Esophagus squamous epithelium (tissue), 4 donors: ENCODE results near the gene RASSF3.

ENCODE experiments used
- POLR2A ChIP-seq, 4 donors: fragments of 450-650 bp; IDR thresholded peaks; one replicate each; pipeline ENCODE4 v1.6.1; 2017; ENCODE audit warnings: antibody characterized with exemption in 4 of 4, mild to moderate bottlenecking in 4 of 4, moderate library complexity in 3 of 4
- TF ChIP-seq, protein P1 (sequence below), 6 experiments: fragments of 450-650 bp in 4 of 6; fragments of 200-600 bp in 2 of 6; sonication (generic) in 2 of 6; IDR thresholded peaks; one replicate each; pipeline ENCODE4 v1.5.1; 2016 to 2019; ENCODE audit warnings: antibody characterized with exemption in 6 of 6, mild to moderate bottlenecking in 4 of 6, moderate library complexity in 4 of 6

- TF ChIP-seq, protein P1, sequence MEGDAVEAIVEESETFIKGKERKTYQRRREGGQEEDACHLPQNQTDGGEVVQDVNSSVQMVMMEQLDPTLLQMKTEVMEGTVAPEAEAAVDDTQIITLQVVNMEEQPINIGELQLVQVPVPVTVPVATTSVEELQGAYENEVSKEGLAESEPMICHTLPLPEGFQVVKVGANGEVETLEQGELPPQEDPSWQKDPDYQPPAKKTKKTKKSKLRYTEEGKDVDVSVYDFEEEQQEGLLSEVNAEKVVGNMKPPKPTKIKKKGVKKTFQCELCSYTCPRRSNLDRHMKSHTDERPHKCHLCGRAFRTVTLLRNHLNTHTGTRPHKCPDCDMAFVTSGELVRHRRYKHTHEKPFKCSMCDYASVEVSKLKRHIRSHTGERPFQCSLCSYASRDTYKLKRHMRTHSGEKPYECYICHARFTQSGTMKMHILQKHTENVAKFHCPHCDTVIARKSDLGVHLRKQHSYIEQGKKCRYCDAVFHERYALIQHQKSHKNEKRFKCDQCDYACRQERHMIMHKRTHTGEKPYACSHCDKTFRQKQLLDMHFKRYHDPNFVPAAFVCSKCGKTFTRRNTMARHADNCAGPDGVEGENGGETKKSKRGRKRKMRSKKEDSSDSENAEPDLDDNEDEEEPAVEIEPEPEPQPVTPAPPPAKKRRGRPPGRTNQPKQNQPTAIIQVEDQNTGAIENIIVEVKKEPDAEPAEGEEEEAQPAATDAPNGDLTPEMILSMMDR (IDR thresholded peaks at IDR 0.05), result no peak
- no peak for TF ChIP-seq POLR2A (IDR thresholded peaks at IDR 0.05)
These were observed 26.6 kb downstream of the RASSF3 start for GRCh38 chr12:64636856-64637255.
